Measurements from ENCODE around the gene DGKQ.

The DGKQ gene

DNA sequence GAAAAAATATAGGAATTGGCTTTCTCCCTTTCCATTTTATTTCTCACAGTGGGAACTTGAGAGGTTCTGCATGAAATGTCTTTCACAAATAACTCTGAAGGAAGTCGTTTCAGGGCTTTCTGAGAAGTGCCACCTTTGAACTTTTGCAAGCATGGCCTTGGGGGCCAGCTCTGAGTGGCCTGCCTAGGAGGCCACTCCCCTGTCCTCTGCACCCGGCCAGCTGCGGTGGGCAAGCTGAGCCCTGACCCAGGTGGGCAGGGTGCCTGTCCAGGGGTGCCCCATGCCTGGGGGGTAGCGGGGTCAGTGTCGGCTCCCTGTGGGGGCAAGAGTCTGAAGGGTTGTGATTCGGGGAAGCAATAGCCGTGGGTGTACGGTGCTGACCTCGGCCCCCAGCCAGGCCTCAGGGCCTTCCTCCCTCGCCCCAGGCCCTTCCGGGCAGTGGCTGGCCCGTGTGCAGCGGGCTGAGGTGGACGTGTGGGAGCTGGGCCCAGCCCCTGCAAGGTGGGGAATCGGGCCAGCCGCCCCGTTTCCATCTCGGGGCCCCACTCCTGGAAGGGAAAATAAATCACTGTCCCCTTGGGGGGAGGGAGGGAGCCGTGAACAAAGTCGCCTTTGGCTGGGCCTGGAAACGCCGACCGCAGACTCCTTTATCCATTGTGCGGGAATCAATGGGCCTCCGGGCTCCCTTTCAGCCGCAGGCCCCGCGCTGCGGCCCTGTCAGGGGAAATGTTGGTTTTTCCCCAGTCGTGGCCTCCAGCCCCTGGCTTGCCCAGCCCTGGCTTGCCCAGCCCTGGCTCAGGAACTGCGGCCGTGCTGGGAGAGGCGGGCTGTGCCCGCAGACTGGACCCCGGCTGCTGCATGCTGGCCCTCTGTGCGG, 41.2 kb upstream of the DGKQ start:
- Histone ChIP-seq H4K5ac (ENCODE audit: low read length) (no peak overlapping the region), H2BK5ac (ENCODE audit: low read length) (no peak overlapping the region), H3K27me3 (ENCODE audit: insufficient read depth, low read length, poor library complexity) (peaks cover 7% of the 10 kb centered on the region), H3K79me2 (ENCODE audit: control insufficient read depth, insufficient read depth, low read length) (no peaks in the 10 kb centered on the region), H3K79me1 (ENCODE audit: low read length) (no peaks in the 10 kb centered on the region), H3K4me3 (ENCODE audit: low read length) (no peak overlapping the region), H2BK120ac (ENCODE audit: low read depth, low read length) (no peak overlapping the region), H3K27ac (ENCODE audit: low read depth, low read length) (no peak overlapping the region), H3K9ac (ENCODE audit: low read length) (no peak overlapping the region), H2AK5ac (ENCODE audit: low read length) (no peak overlapping the region), H3K36me3 (ENCODE audit: control insufficient read depth, insufficient read depth, low read length) (no peaks in the 10 kb centered on the region), H3K4me1 (ENCODE audit: control insufficient read depth, low read depth, low read length) (no peaks in the 10 kb centered on the region), H3K4ac (ENCODE audit: low read depth, low read length) (no peak overlapping the region), H3K18ac (ENCODE audit: low read length) (no peak overlapping the region), H3K4me2 (ENCODE audit: low read length) (no peak overlapping the region), H3K23ac (ENCODE audit: low read length) (no peak overlapping the region), H3K56ac (ENCODE audit: low read length) (no peak overlapping the region), H4K8ac (ENCODE audit: low read depth, low read length) (no peak overlapping the region), H2BK15ac (replicated peaks; ENCODE audit: low read depth) (no peak overlapping the region)
- no CpG with 5 or more reads among the region's 36 CpGs for WGBS (ENCODE audit: extremely low coverage, insufficient coverage, low lambda C conversion rate)
- DNase-seq = no peak

DNA sequence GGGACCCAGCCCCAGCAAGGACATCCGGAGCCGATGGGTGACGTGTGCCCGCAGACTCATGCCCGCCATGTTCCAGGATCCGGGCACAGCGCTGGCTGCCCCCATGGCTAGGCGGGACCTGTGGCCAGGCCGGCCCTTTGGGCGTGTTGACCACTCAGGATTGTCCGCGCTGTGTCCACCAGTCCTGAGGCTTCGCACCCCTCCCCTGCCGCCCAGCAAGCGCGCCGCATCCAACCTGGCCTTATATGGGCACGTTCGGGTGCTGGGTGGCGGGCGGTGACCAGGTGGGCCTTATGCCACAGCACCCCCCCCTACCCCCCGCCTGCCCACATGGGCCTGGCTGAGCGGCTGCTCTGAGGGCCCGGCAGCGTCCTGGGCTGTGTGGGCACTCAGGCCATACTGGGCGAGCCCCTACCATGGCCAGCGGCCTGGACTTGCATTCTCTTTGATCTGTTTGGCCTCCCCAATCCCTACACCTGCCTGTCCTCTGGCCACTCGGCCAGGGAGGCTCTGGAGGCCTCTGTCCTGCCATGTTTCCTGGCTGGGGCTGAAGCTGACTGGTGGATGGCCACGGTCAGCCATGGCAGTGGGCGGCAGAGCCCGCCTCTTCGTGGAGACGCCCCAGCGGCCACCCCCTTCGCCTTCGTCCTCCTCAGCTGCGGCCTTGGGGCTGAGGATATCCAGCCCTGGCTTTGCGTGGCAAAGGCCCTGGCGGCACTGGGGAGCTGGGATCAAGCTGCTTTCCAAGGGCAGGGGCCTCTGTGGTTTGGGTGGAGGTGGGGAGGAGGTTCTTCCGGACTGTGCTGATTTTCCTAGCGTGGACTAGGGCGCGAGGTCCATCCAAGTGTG, 40.1 kb upstream of the DGKQ start:
- Histone ChIP-seq H2BK5ac (ENCODE audit: low read length) (no peak overlapping the region), H3K23ac (ENCODE audit: low read length) (no peak overlapping the region), H4K8ac (ENCODE audit: low read depth, low read length) (no peak overlapping the region), H4K5ac (ENCODE audit: low read length) (no peak overlapping the region), H3K4ac (ENCODE audit: low read depth, low read length) (no peak overlapping the region), H3K4me3 (ENCODE audit: low read length) (no peak overlapping the region), H3K79me1 (ENCODE audit: low read length) (no peaks in the 10 kb centered on the region), H3K4me2 (ENCODE audit: low read length) (no peak overlapping the region), H2BK15ac (replicated peaks; ENCODE audit: low read depth) (no peak overlapping the region), H3K27me3 (ENCODE audit: insufficient read depth, low read length, poor library complexity) (peaks cover 10% of the 10 kb centered on the region), H3K56ac (ENCODE audit: low read length) (no peak overlapping the region), H3K4me1 (ENCODE audit: control insufficient read depth, low read depth, low read length) (no peaks in the 10 kb centered on the region), H2BK120ac (ENCODE audit: low read depth, low read length) (no peak overlapping the region), H3K18ac (ENCODE audit: low read length) (no peak overlapping the region), H3K36me3 (ENCODE audit: control insufficient read depth, insufficient read depth, low read length) (no peaks in the 10 kb centered on the region), H2AK5ac (ENCODE audit: low read length) (no peak overlapping the region), H3K27ac (ENCODE audit: low read depth, low read length) (no peak overlapping the region), H3K9ac (ENCODE audit: low read length) (no peak overlapping the region), H3K79me2 (ENCODE audit: control insufficient read depth, insufficient read depth, low read length) (no peaks in the 10 kb centered on the region)
- DNase-seq = no peak
- WGBS (ENCODE audit: extremely low coverage, insufficient coverage, low lambda C conversion rate) = no CpG with 5 or more reads among the region's 43 CpGs

DNA sequence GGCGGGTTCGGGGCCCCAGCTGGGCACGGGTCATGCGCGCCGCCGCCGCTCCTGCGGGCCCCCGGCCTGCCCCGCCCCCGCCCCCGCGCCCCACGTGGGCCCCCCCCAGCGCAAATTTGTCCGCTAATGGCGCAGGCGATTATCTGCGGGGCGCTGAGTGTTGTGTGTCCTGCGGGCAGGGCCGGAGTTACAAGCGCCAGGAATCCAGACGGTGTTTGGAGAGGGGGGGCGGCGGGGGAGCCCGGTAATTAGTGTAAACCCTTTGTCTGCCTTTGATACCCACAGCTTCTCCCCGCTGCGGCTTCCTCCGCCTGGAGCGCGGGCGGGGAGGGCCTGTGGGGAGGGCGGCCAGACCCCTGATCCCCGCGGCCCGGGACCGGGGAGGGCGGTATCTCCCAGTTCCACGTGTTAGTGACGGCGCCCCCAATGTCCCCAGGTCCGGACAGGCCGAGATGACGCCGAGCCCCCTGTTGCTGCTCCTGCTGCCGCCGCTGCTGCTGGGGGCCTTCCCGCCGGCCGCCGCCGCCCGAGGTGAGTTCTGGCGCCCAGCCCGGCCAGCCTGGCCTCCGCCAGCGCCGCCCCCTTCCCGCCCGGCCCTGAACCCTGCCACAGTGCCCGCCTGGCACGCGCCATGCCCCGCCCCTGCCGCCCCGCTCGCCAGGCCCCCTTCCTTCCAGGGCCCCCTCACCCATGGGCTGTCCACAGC, 38.8 kb upstream of the DGKQ start:
- H3K4me2 ChIP-seq (ENCODE audit: low read length) = no peak overlapping the region
- peaks cover 16% of the 10 kb centered on the region for H3K27me3 ChIP-seq (ENCODE audit: insufficient read depth, low read length, poor library complexity)

DNA sequence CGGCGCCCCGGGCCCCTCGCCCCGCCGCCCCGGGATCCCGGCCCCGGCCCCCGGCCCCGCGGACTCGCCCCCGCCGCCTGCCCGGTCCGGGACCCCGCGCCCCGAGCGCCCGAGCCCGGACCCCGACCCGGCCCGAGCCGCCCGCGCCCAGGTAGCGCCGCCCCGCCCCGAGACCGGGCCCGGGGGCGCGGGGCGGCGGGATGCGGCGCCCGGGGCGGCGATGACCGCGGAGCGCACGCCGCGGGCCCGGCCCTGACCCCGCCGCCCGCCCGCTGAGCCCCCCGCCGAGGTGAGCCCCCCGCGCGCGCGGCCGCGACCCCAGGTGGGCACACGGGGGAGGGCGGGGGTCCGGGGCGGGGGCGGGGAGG, 38.3 kb upstream of the DGKQ start:
- no peak overlapping the region for H4K8ac ChIP-seq (ENCODE audit: low read depth, low read length)
- H3K4me3 ChIP-seq (ENCODE audit: low read length) = no peak overlapping the region
- WGBS (ENCODE audit: extremely low coverage, insufficient coverage, low lambda C conversion rate) = no CpG with 5 or more reads among the region's 69 CpGs
- H4K5ac ChIP-seq (ENCODE audit: low read length) = no peak overlapping the region
- H3K23ac ChIP-seq (ENCODE audit: low read length) = no peak overlapping the region
- no peaks in the 10 kb centered on the region for H3K36me3 ChIP-seq (ENCODE audit: control insufficient read depth, insufficient read depth, low read length)
- H2AK5ac ChIP-seq (ENCODE audit: low read length) = no peak overlapping the region
- no peak overlapping the region for H3K4ac ChIP-seq (ENCODE audit: low read depth, low read length)
- no peak overlapping the region for H3K56ac ChIP-seq (ENCODE audit: low read length)
- H3K4me1 ChIP-seq (ENCODE audit: control insufficient read depth, low read depth, low read length) = no peaks in the 10 kb centered on the region
- no peak overlapping the region for H2BK120ac ChIP-seq (ENCODE audit: low read depth, low read length)
- peaks cover 19% of the 10 kb centered on the region for H3K27me3 ChIP-seq (ENCODE audit: insufficient read depth, low read length, poor library complexity)
- H3K9ac ChIP-seq (ENCODE audit: low read length) = no peak overlapping the region
- H3K4me2 ChIP-seq (ENCODE audit: low read length) = no peak overlapping the region
- no peak overlapping the region for H3K27ac ChIP-seq (ENCODE audit: low read depth, low read length)
- no peaks in the 10 kb centered on the region for H3K79me2 ChIP-seq (ENCODE audit: control insufficient read depth, insufficient read depth, low read length)
- peak overlapping the region; percentile 25 for H3K18ac ChIP-seq (ENCODE audit: low read length)
- DNase-seq = no peak
- H2BK15ac ChIP-seq (replicated peaks; ENCODE audit: low read depth) = no peak overlapping the region
- no peaks in the 10 kb centered on the region for H3K79me1 ChIP-seq (ENCODE audit: low read length)
- no peak overlapping the region for H2BK5ac ChIP-seq (ENCODE audit: low read length)

More for the DNA sequence above, 38.8 kb upstream of the DGKQ start:
- Histone ChIP-seq H3K4me1 (ENCODE audit: control insufficient read depth, low read depth, low read length) (no peaks in the 10 kb centered on the region), H3K23ac (ENCODE audit: low read length) (no peak overlapping the region), H3K4me3 (ENCODE audit: low read length) (peak overlapping the region; percentile 36), H4K5ac (ENCODE audit: low read length) (no peak overlapping the region), H3K56ac (ENCODE audit: low read length) (peak overlapping the region; percentile 75), H4K8ac (ENCODE audit: low read depth, low read length) (no peak overlapping the region), H3K4ac (ENCODE audit: low read depth, low read length) (no peak overlapping the region), H2BK15ac (replicated peaks; ENCODE audit: low read depth) (no peak overlapping the region), H3K79me2 (ENCODE audit: control insufficient read depth, insufficient read depth, low read length) (no peaks in the 10 kb centered on the region), H3K27ac (ENCODE audit: low read depth, low read length) (no peak overlapping the region), H3K79me1 (ENCODE audit: low read length) (no peaks in the 10 kb centered on the region), H3K18ac (ENCODE audit: low read length) (peak overlapping the region; percentile 25), H3K9ac (ENCODE audit: low read length) (peak overlapping the region; percentile 54), H2BK120ac (ENCODE audit: low read depth, low read length) (no peak overlapping the region), H2BK5ac (ENCODE audit: low read length) (no peak overlapping the region), H2AK5ac (ENCODE audit: low read length) (no peak overlapping the region), H3K36me3 (ENCODE audit: control insufficient read depth, insufficient read depth, low read length) (no peaks in the 10 kb centered on the region)
- no CpG with 5 or more reads among the region's 69 CpGs for WGBS (ENCODE audit: extremely low coverage, insufficient coverage, low lambda C conversion rate)
- peak; percentile 82 for DNase-seq

DNA sequence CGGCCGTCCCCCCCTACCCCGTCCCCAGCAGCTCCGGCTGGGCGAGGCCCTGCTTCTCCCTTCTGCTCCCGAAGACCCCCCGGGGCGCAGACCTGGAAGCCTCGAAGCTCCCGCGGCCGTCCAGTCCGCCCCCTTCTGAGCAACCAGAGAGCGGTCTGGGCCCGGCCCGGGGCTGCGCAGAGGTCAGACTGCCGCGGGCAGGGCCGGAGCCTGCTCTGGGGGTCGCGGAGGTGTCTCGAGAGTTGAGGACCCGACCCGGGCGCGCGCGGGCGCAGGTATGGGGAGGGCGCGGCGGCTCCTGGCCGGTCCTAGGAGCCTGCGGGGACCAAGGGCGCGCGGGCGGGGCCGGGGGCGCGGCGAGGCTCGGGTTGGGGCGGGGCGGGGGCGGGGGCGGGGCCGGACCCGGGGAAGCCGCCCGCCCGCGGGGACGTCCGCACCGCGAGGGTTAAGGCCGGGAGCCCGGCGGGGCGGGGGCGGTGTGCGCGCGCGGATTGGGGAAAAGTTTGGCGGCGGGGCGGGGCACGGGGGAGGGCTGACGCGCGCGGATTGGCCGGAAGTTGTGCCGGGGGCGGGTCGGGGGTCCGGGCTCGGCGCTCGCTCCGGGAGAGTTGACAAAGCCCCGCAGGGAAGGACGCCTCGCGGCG, 37.8 kb upstream of the DGKQ start, which contains the start of gene FGFRL1:
Gene FGFRL1, plus strand, starts transcription at position 605 of the 644 bp plus-strand sequence. CDS start 860 bp downstream, outside the sequence.
- Histone ChIP-seq H3K27ac (ENCODE audit: low read depth, low read length) (no peak within 1 kb of the TSS), H3K79me1 (ENCODE audit: low read length) (no peaks in the 10 kb centered on the region), H2BK120ac (ENCODE audit: low read depth, low read length) (no peak within 1 kb of the TSS), H3K4me3 (ENCODE audit: low read length) (peak within 1 kb of the TSS; percentile 36), H2BK15ac (replicated peaks; ENCODE audit: low read depth) (no peak within 1 kb of the TSS), H3K27me3 (ENCODE audit: insufficient read depth, low read length, poor library complexity) (peaks cover 19% of the 10 kb centered on the region), H3K23ac (ENCODE audit: low read length) (no peak within 1 kb of the TSS), H3K36me3 (ENCODE audit: control insufficient read depth, insufficient read depth, low read length) (no peaks in the 10 kb centered on the region), H4K5ac (ENCODE audit: low read length) (no peak within 1 kb of the TSS), H3K4me1 (ENCODE audit: control insufficient read depth, low read depth, low read length) (no peaks in the 10 kb centered on the region), H3K4me2 (ENCODE audit: low read length) (peak within 1 kb of the TSS; percentile 34), H3K4ac (ENCODE audit: low read depth, low read length) (no peak within 1 kb of the TSS), H3K79me2 (ENCODE audit: control insufficient read depth, insufficient read depth, low read length) (no peaks in the 10 kb centered on the region), H3K56ac (ENCODE audit: low read length) (peak within 1 kb of the TSS; percentile 75), H2BK5ac (ENCODE audit: low read length) (no peak within 1 kb of the TSS), H2AK5ac (ENCODE audit: low read length) (no peak within 1 kb of the TSS), H3K18ac (ENCODE audit: low read length) (peak within 1 kb of the TSS; percentile 29), H4K8ac (ENCODE audit: low read depth, low read length) (no peak within 1 kb of the TSS), H3K9ac (ENCODE audit: low read length) (peak within 1 kb of the TSS; percentile 54)
- WGBS (ENCODE audit: extremely low coverage, insufficient coverage, low lambda C conversion rate) = no CpG with 5 or more reads among the region's 89 CpGs
- peak; percentile 88 for DNase-seq

All from mesendoderm (in vitro differentiated cells).